Small intestine (tissue), 16 donors: ENCODE results near the gene BAG2. TPM values are rescaled to one million over a fixed set of nuclear protein-coding genes. Genes with fewer than 3 reads are reported as not detected.

Experiments
- DNase-seq, 2 donors: peaks; one replicate each; pipeline versions ENCODE4 v3.0.0 to v3.0.0-alpha.2; 2013
- FAIRE-seq: peaks from 2 replicates; lab custom pipeline; 2012; peaks lifted over from hg19 to GRCh38; lab: Jason Lieb, UNC
- H3K27ac ChIP-seq, 3 donors: one replicate each; pipeline ENCODE4 v1.5.1; 2013; ENCODE audit warnings: low read length in 2 of 3, mild to moderate bottlenecking in 2 of 3, control low read depth in 1 of 3, inconsistent platforms in 1 of 3, low read depth in 1 of 3, moderate library complexity in 1 of 3
- H3K27me3 ChIP-seq, 3 donors: one replicate each; pipeline ENCODE4 v1.6.1; 2013; ENCODE audit warnings: low read length in 3 of 3, inconsistent platforms in 1 of 3; ENCODE audit not compliant: control insufficient read depth in 3 of 3, insufficient read depth in 3 of 3
- H3K36me3 ChIP-seq, 3 donors: one replicate each; pipeline ENCODE4 v1.6.1; 2013; ENCODE audit warnings: low read length in 3 of 3, inconsistent platforms in 1 of 3, low read depth in 1 of 3, mild to moderate bottlenecking in 1 of 3, moderate library complexity in 1 of 3; ENCODE audit not compliant: control insufficient read depth in 3 of 3, insufficient read depth in 2 of 3
- H3K4me1 ChIP-seq, 3 donors: one replicate each; pipeline ENCODE4 v1.6.1; 2013; ENCODE audit warnings: low read length in 2 of 3, inconsistent platforms in 1 of 3, low read depth in 1 of 3, mild to moderate bottlenecking in 1 of 3, moderate library complexity in 1 of 3; ENCODE audit not compliant: control insufficient read depth in 3 of 3, insufficient read depth in 2 of 3
- H3K4me3 ChIP-seq, 3 donors: one replicate each; pipeline ENCODE4 v1.5.1; 2013; ENCODE audit warnings: low read length in 3 of 3, control low read depth in 1 of 3, inconsistent platforms in 1 of 3, low read depth in 1 of 3, mild to moderate bottlenecking in 1 of 3, moderate library complexity in 1 of 3
- H3K9me3 ChIP-seq, 2 donors: one replicate each; pipeline ENCODE4 v1.6.1; 2013; ENCODE audit warnings: low read depth in 1 of 2, low read length in 1 of 2; ENCODE audit not compliant: control insufficient read depth in 2 of 2, insufficient read depth in 1 of 2
- WGBS, 3 donors: extraction: QIAGEN DNeasy Blood & Tissue Kit; methylation state at CpG; one replicate each; pipeline ENCODE4 v1.1.7; 2013; 5-methylcytosine and 5-hydroxymethylcytosine counted together
- long read RNA-seq, 10 donors: transcript quantifications; one replicate each; lab custom pipeline, GENCODE V29; 2026
- polyA plus RNA-seq, 4 donors: library from polyadenylated mRNA; stranded (reverse) in 3 of 4; unstranded in 1 of 4; fragments of 200-250 nt in 3 of 4; fragments of 120-200 nt in 1 of 4; gene quantifications; one replicate each; pipeline versions ENCODE4 v1.2.1 to v1.2.3, GENCODE V29; 2013
- donor health status: healthy with polysubstance abuse.
- donor health status: control.
- donor health status: control.
- donor health status: Bipolar disorder and iron deficiency.
- donor health status: healthy.

The BAG2 gene
- 1 to 10 TPM in 1 of 4 donors, under 1 TPM in 3; 0.45 to 1.1 (median 0.72) TPM for polyA plus RNA-seq
- long read RNA-seq, donor 1, full-length matches to known transcripts, result 7 of 7 reads
- long read RNA-seq, donor 1, partial matches to known transcripts, result 0 of 7 reads
- long read RNA-seq, donor 1, other reads (novel, unspliced or antisense), result 0 of 7 reads
- long read RNA-seq, donor 2, result 0 reads
- long read RNA-seq, donor 3, full-length matches to known transcripts, result 6 of 6 reads
- long read RNA-seq, donor 3, partial matches to known transcripts, result 0 of 6 reads
- long read RNA-seq, donor 3, other reads (novel, unspliced or antisense), result 0 of 6 reads
- long read RNA-seq, donor 4, result 0 reads
- long read RNA-seq, donor 5, result 0 reads
- long read RNA-seq, donor 6, full-length matches to known transcripts, result 4 of 4 reads
- long read RNA-seq, donor 6, partial matches to known transcripts, result 0 of 4 reads
- long read RNA-seq, donor 6, other reads (novel, unspliced or antisense), result 0 of 4 reads
- long read RNA-seq, donor 7, full-length matches to known transcripts, result 31 of 31 reads
- long read RNA-seq, donor 7, partial matches to known transcripts, result 0 of 31 reads
- long read RNA-seq, donor 7, other reads (novel, unspliced or antisense), result 0 of 31 reads
- long read RNA-seq, donor 8, full-length matches to known transcripts, result 1 of 1 reads
- long read RNA-seq, donor 8, partial matches to known transcripts, result 0 of 1 reads
- long read RNA-seq, donor 8, other reads (novel, unspliced or antisense), result 0 of 1 reads
- long read RNA-seq, donor 9, full-length matches to known transcripts, result 1 of 1 reads
- long read RNA-seq, donor 9, partial matches to known transcripts, result 0 of 1 reads
- long read RNA-seq, donor 9, other reads (novel, unspliced or antisense), result 0 of 1 reads
- long read RNA-seq, donor 10, full-length matches to known transcripts, result 17 of 17 reads
- long read RNA-seq, donor 10, partial matches to known transcripts, result 0 of 17 reads
- long read RNA-seq, donor 10, other reads (novel, unspliced or antisense), result 0 of 17 reads

DNA sequence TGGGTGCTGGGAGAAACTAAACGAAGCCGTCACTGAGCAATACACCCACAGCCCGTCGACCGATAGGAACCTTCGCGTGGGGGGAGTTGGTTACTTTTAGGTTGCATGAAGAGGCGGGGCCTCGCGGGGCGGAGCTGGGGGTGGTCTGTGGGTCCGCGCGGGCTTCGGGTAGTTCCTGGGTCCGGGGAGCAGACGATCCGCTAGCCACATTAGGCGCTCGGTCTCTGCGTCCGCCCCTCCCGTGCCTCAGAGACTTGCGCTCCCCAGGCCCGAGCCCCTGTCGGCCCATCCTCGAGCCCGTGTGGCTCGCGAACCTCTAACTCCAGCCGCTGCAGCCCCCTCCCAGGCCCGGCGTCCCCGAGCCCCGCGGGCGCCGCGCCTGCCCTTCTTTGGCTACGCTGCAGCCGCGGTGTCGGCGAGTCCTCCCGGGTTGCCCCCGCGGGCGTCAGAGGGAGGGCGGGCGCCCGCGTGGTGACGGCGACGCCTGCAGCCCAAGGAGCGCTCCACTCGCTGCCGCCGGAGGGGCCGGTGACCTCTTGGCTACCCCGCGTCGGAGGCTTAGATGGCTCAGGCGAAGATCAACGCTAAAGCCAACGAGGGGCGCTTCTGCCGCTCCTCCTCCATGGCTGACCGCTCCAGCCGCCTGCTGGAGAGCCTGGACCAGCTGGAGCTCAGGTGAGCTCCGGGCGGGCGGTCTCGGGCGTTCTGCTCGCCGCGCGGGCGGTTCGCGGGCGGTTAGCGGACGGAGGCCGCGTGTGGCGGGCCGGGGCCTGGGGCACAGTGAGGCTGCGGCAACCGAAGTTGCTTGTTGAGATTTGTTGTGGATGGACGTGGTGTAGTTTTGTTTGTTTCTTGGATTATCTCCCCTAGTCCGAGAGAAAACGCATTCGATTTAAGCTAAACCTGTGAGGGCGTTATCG, at the start of gene BAG2:
Gene BAG2, plus strand, starts transcription at position 191 of the 920 bp plus-strand sequence. Its CDS starts 372 bp downstream, at position 563.
- 0 to 1% (median 0%) methylated on average over 70 to 97 of the region's 97 CpGs for WGBS, 3 donors
- Histone ChIP-seq H3K4me1 (peaks cover 0 to 2% (median 0%) of the 10 kb centered on the region in 3 donors), H3K4me3 (peak within 1 kb of the TSS; percentile 55 to 62 (median 62)), H3K27ac (peak within 1 kb of the TSS; percentile 42 to 86 (median 46)), H3K27me3 (peaks cover 0 to 14% (median 0%) of the 10 kb centered on the region in 3 donors), H3K9me3 (no peaks in the 10 kb centered on the region), H3K36me3 (no peaks in the 10 kb centered on the region)
- FAIRE-seq, result no peak
- peak; percentile 54 to 84 for DNase-seq

DNA sequence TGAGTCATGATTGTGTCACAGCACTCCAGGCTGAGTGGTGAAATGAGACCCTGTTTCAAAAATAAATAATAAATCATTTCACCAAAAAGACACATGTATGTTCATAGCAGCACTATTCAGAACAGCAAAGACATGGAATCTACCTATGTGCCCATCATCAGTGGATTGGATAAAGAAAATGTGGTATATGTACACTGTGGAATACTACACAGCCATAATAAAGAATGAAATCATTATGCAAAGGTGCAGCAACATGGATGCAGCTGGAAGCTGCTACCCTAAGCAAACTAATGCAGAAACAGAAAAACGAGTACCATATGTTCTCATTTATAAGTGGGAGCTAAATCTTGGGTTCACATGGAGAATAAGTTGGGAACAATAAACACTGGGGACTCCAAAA, 49.0 kb upstream of the BAG2 start:
- 81 to 100% (median 100%) methylated on average over 1 of the region's 1 CpG for WGBS, 3 donors
- H3K27ac ChIP-seq, result no peak overlapping the region
- no peak for FAIRE-seq

DNA sequence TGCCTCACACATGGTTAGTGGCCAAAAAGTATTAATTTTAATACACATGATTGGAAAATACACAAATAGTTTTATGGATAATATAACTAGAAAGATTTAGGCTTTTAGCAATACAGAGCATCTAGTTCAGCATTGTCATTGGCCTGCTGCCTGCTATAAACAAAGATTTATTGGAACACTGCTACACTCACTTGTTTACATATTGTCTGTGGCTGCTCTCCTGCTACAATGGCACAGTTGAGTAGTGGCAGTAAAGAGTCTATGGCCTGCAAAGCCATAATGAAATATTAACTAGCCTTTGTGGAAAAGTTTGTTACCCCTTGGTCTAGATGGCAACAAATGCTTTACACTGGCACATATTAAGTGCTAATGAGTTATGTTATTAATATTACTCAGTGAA, 44.4 kb upstream of the BAG2 start:
- Histone ChIP-seq H3K9me3 (peaks cover 0 to 5% of the 10 kb centered on the region in 2 donors), H3K4me1 (no peaks in the 10 kb centered on the region), H3K27ac (no peak overlapping the region), H3K36me3 (peaks cover 0 to 4% (median 0%) of the 10 kb centered on the region in 3 donors), H3K4me3 (no peak overlapping the region), H3K27me3 (no peaks in the 10 kb centered on the region)
- FAIRE-seq, result no peak
- DNase-seq, result no peak

More for the DNA sequence above, 49.0 kb upstream of the BAG2 start:
- Histone ChIP-seq H3K27me3 (no peaks in the 10 kb centered on the region), H3K9me3 (peaks cover 0 to 5% of the 10 kb centered on the region in 2 donors), H3K36me3 (peaks cover 0 to 8% (median 0%) of the 10 kb centered on the region in 3 donors), H3K4me1 (no peaks in the 10 kb centered on the region), H3K4me3 (no peak overlapping the region)
- DNase-seq, result no peak

DNA sequence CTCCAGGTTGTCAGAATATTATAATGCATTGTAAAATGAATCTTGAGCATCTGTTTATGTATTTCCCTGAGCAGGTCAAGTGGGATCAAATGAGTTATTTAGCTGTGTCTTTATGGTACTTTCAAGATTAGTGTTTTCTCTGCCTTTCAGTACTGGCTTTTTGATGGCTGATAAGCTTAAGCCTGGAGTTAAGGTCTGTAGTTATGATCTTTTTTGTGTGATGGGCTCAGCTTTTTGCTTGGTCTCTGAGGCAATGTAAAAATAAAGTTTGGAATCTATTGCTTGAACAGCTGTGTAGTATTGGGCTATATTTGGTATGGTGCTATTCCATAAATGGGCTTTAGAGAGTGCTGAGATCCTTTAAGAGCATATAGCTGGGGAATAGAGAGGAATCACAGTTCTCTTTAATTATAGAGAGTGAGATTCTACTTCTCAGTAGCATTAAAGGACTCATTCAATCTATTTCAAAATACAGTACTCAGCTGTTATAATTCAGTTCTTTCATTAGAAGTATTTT, 41.4 kb upstream of the BAG2 start:
- FAIRE-seq (no peak), DNase-seq (no peak)
- no peaks in the 10 kb centered on the region for H3K9me3 ChIP-seq
- H3K27me3 ChIP-seq, result no peaks in the 10 kb centered on the region
- H3K27ac ChIP-seq, result no peak overlapping the region
- H3K36me3 ChIP-seq, result peaks cover 0 to 4% (median 4%) of the 10 kb centered on the region in 3 donors
- H3K4me3 ChIP-seq, result no peak overlapping the region
- no peaks in the 10 kb centered on the region for H3K4me1 ChIP-seq

DNA sequence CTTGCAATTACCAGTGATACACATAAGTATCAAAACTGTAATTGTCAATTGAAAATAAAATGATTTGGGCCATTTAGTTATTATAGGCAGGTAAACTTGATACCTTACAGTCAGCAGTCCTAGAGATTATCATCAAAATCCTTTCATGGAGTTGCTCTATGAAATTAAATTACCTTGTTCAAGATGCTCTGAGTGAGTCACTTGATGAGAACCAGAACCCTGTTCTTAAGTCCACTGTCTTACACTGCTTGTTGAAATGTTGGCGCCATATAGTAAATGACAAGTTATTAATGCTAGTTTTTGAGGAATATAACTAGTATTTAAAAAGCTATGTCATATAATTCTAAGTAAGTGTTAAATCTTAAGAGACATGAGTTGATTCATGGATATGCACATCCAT, 37.2 kb upstream of the BAG2 start:
- DNase-seq (no peak), FAIRE-seq (no peak)
- Histone ChIP-seq H3K4me1 (no peaks in the 10 kb centered on the region), H3K27me3 (no peaks in the 10 kb centered on the region), H3K4me3 (no peak overlapping the region), H3K9me3 (no peaks in the 10 kb centered on the region), H3K36me3 (peaks cover 2 to 7% (median 5%) of the 10 kb centered on the region in 3 donors), H3K27ac (no peak overlapping the region)
- WGBS, 3 donors, result 95 to 100% (median 100%) methylated on average over 1 of the region's 1 CpG

- no peaks in the 10 kb centered on the region for H3K9me3 ChIP-seq
- H3K4me3 ChIP-seq, result no peak overlapping the region
- DNase-seq, result no peak
- H3K4me1 ChIP-seq, result no peaks in the 10 kb centered on the region
- H3K27me3 ChIP-seq, result no peaks in the 10 kb centered on the region
- 79 to 94% (median 91%) methylated on average over 1 of the region's 1 CpG for WGBS, 3 donors
- H3K27ac ChIP-seq, result no peak overlapping the region
- FAIRE-seq, result no peak
- peaks cover 2 to 9% (median 5%) of the 10 kb centered on the region in 3 donors for H3K36me3 ChIP-seq
These were observed 36.2 kb upstream of the BAG2 start for GRCh38 chr6:57135885-57136284.

DNA sequence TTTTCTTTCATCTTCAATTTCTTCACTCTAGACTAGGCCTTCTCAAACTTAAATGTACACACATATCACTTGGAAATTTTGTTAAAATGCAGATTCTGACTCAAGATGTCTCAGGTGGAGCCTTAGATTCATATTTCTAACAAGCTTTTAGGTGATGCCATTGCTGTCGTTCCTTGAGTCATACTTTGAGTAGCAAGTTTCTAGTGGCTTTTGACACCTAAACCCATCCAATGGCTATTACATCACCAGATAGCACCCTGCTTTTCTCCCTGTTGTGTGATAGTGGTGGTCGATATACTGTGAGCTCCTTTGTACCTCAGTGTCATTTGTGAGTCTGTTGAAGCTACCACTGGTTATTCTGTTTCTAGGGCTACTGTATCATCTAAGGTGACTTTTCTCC, 34.8 kb upstream of the BAG2 start:
- Histone ChIP-seq H3K27me3 (no peaks in the 10 kb centered on the region), H3K4me1 (no peaks in the 10 kb centered on the region), H3K36me3 (peaks cover 2 to 9% (median 7%) of the 10 kb centered on the region in 3 donors), H3K9me3 (no peaks in the 10 kb centered on the region), H3K27ac (no peak overlapping the region), H3K4me3 (no peak overlapping the region)
- FAIRE-seq, result no peak
- 87 to 95% (median 88%) methylated on average over 2 of the region's 2 CpGs for WGBS, 3 donors
- no peak for DNase-seq
